Measurements from ENCODE around the gene STAB2.

Gene STAB2

GRCh38 chr12:103734863-103735262, 147.8 kb downstream of the STAB2 start:
- H3K79me2 ChIP-seq (ENCODE audit: low read length) = no peaks in the 10 kb centered on the region
- H3K4me1 ChIP-seq (ENCODE audit: low read length) = no peaks in the 10 kb centered on the region
- H3K27ac ChIP-seq (ENCODE audit: low read length) = no peak overlapping the region
- H4K20me1 ChIP-seq (ENCODE audit: insufficient read depth, low read length) = no peaks in the 10 kb centered on the region
- TF ChIP-seq CTCF (IDR thresholded peaks at IDR 0.05; ENCODE audit: low read depth, low read length) (no peak), EZH2phosphoT487 (IDR thresholded peaks at IDR 0.05; ENCODE audit: low read depth) (no peak)
- H3K4me2 ChIP-seq (ENCODE audit: low read length) = no peak overlapping the region
- no peak overlapping the region for H2AFZ ChIP-seq (ENCODE audit: low read depth, low read length)
- peaks cover 22% of the 10 kb centered on the region for H3K27me3 ChIP-seq (ENCODE audit: low read depth, low read length)
- H3K9me3 ChIP-seq (ENCODE audit: insufficient read depth, low read length) = peaks cover 4% of the 10 kb centered on the region; the same call in 1 of the 2 replicates
- no peak overlapping the region for H3K4me3 ChIP-seq (ENCODE audit: low read length)
- H3K36me3 ChIP-seq (replicated peaks; ENCODE audit: low read depth, low read length) = no peaks in the 10 kb centered on the region
- H3K9ac ChIP-seq (ENCODE audit: low read length) = no peak overlapping the region

- Histone ChIP-seq H2AFZ (ENCODE audit: low read depth, low read length) (no peak overlapping the region), H3K4me3 (ENCODE audit: low read length) (no peak overlapping the region), H3K79me2 (ENCODE audit: low read length) (no peaks in the 10 kb centered on the region), H3K4me2 (ENCODE audit: low read length) (no peak overlapping the region), H4K20me1 (ENCODE audit: insufficient read depth, low read length) (no peaks in the 10 kb centered on the region), H3K27me3 (ENCODE audit: low read depth, low read length) (peaks cover 22% of the 10 kb centered on the region), H3K27ac (ENCODE audit: low read length) (no peak overlapping the region), H3K9me3 (ENCODE audit: insufficient read depth, low read length) (peaks cover 4% of the 10 kb centered on the region; the same call in 1 of the 2 replicates), H3K36me3 (replicated peaks; ENCODE audit: low read depth, low read length) (no peaks in the 10 kb centered on the region), H3K4me1 (ENCODE audit: low read length) (no peaks in the 10 kb centered on the region), H3K9ac (ENCODE audit: low read length) (no peak overlapping the region)
- TF ChIP-seq EZH2phosphoT487 (IDR thresholded peaks at IDR 0.05; ENCODE audit: low read depth) (no peak), CTCF (IDR thresholded peaks at IDR 0.05; ENCODE audit: low read depth, low read length) (no peak)
Observed at GRCh38 chr12:103735291-103735690, 148.2 kb downstream of the STAB2 start.

- Histone ChIP-seq H3K27me3 (ENCODE audit: low read depth, low read length) (peaks cover 22% of the 10 kb centered on the region), H4K20me1 (ENCODE audit: insufficient read depth, low read length) (no peaks in the 10 kb centered on the region), H3K9ac (ENCODE audit: low read length) (no peak overlapping the region), H3K4me3 (ENCODE audit: low read length) (no peak overlapping the region), H3K4me2 (ENCODE audit: low read length) (no peak overlapping the region), H3K79me2 (ENCODE audit: low read length) (no peaks in the 10 kb centered on the region), H3K9me3 (ENCODE audit: insufficient read depth, low read length) (no peaks in the 10 kb centered on the region), H3K4me1 (ENCODE audit: low read length) (no peaks in the 10 kb centered on the region), H3K36me3 (replicated peaks; ENCODE audit: low read depth, low read length) (no peaks in the 10 kb centered on the region), H2AFZ (ENCODE audit: low read depth, low read length) (no peak overlapping the region), H3K27ac (ENCODE audit: low read length) (no peak overlapping the region)
- TF ChIP-seq CTCF (IDR thresholded peaks at IDR 0.05; ENCODE audit: low read depth, low read length) = no peak
- TF ChIP-seq EZH2phosphoT487 (IDR thresholded peaks at IDR 0.05; ENCODE audit: low read depth) = no peak
Observed at GRCh38 chr12:103736572-103736971, 149.5 kb downstream of the STAB2 start.

GRCh38 chr12:103737881-103738280, 150.8 kb downstream of the STAB2 start:
- Histone ChIP-seq H3K36me3 (replicated peaks; ENCODE audit: low read depth, low read length) (no peaks in the 10 kb centered on the region), H3K9ac (ENCODE audit: low read length) (no peak overlapping the region), H3K9me3 (ENCODE audit: insufficient read depth, low read length) (no peaks in the 10 kb centered on the region), H3K4me2 (ENCODE audit: low read length) (no peak overlapping the region), H3K27me3 (ENCODE audit: low read depth, low read length) (peaks cover 22% of the 10 kb centered on the region), H3K4me1 (ENCODE audit: low read length) (no peaks in the 10 kb centered on the region), H3K79me2 (ENCODE audit: low read length) (no peaks in the 10 kb centered on the region), H3K4me3 (ENCODE audit: low read length) (no peak overlapping the region), H3K27ac (ENCODE audit: low read length) (no peak overlapping the region), H2AFZ (ENCODE audit: low read depth, low read length) (no peak overlapping the region), H4K20me1 (ENCODE audit: insufficient read depth, low read length) (no peaks in the 10 kb centered on the region)
- TF ChIP-seq CTCF (IDR thresholded peaks at IDR 0.05; ENCODE audit: low read depth, low read length) (no peak), EZH2phosphoT487 (IDR thresholded peaks at IDR 0.05; ENCODE audit: low read depth) (no peak)
